GM23248 (cell line): ENCODE results near the gene CAMTA1.

Experiments
- EZH2 ChIP-seq: fragments of 200-600 bp; sonication (generic); IDR thresholded peaks from 2 replicates; pipeline ENCODE4 v1.6.1; 2018; ENCODE audit warnings: antibody characterized with exemption, mild to moderate bottlenecking; ENCODE audit not compliant: insufficient read depth, poor library complexity, severe bottlenecking
- EZH2phosphoT487 ChIP-seq: fragments of 200-600 bp; sonication (generic); IDR thresholded peaks from 2 replicates; pipeline ENCODE4 v1.6.1; 2018; ENCODE audit warnings: antibody characterized with exemption, moderate library complexity, mild to moderate bottlenecking, low read depth; ENCODE audit not compliant: insufficient read depth

GRCh38 chr1:7208647-7209180, 423.5 kb downstream of the CAMTA1 start:
- no peak for TF ChIP-seq EZH2phosphoT487
- no peak for TF ChIP-seq EZH2
